GM21390 (cell line): ENCODE results near the gene UPK3A.
"Not testable (repeated sequence)": the region's sequence is repeated elsewhere in the genome, so short reads cannot be mapped to it uniquely, and the experiment has no call there.

ENCODE experiments used
- ATAC-seq: cut with Tn5 transposase; IDR thresholded peaks from one replicate; pipeline ENCODE4 v1.9.1; 2021; ENCODE audit not compliant: unreplicated experiment

The UPK3A gene

DNA sequence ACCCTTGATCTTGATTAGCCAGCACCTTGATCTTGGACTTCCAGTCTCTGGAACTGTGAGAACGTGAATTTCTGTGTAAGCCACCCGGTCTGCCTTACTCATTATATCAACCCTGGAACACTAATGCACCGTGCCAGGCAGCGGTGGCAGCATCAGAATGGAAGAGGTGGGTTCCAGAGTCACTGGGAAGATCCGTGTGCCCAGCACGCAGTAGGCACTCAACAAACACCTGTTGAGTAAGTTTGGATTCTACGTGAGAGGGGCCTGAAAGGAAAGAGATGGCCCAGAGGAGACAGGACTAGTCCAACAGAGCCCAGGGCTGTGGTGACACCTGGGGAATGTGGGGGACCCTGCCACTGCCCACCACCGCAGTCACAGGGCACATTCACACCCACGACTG is 6.6 kb upstream of the UPK3A start:
- no peak for ATAC-seq

DNA sequence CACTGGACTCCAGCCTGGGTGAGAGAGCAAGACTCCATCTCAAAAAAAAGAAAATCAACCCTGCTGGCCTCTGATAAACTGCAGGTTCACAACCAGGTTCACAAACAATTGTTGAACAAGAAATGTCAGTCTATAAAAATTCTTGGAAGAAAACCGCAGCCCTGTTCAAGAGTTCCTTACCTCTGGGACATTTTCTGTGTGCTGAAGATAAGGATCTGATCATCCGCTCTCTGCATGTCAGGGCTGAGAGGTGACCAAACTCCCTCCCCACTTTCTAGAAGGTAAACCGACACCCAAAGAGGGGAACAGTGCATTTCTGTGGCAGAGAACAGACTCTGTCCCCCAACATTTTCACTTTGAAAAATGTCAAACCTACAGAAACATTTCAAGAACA is 4.2 kb upstream of the UPK3A start:
- ATAC-seq, result no peak

DNA sequence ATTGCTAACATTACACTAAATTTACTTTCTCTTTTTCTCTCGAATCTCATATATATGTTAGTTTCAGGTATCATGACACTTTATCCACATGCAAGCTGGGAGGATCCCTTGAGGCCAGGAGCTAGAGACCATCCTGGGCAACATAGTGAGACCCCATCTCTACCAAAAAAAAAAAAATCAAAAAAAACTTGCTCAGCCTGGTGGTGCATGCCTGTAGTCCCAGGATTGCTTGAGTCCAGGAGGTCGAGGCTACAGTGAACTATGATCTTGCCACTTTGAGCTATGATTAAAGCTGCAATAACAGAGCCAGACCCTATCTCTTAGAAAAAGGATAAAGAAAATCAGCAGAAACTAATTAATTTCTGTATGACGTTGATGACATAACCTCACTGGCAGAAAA is 3.7 kb upstream of the UPK3A start:
- ATAC-seq, result no peak

DNA sequence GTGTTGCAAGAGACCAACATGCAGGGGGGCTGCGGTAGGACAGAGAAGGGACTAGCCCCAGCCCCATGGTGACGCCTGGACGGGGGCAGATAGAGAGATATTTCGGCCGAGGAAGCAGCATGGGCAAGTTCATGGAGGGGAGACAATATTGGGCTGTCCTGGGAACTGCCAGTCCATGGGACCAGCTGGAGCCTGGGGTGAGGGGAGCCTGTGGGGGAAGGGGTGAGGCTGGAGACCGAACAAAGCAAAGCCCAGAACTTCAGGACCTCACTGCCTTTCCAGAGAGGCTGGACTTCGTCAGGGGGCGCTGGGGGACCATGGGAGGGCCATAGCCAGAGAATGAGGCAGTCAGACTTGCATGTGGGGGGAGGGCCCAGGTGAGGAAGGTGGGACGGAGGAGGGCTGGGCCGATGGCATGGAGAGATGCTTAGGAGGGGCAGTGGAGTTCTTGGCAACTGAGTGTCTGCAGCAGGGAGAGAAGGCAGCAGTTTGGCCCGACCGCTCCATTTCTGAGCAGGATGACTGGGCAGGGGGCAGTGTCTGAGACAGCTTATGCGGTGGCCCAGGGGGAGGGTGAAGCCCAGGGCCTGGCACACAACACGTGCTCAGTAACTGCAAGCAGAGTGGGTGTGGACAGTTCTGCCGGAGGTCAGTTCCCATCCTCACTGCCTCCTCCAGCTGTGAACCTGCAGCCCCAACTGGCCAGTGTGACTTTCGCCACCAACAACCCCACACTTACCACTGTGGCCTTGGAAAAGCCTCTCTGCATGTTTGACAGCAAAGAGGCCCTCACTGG is 712 bp downstream of the UPK3A start:
- ATAC-seq, result no peak

GRCh38 chr22:45286854-45287551 is 2.3 kb downstream of the UPK3A start:
- no peak for ATAC-seq

DNA sequence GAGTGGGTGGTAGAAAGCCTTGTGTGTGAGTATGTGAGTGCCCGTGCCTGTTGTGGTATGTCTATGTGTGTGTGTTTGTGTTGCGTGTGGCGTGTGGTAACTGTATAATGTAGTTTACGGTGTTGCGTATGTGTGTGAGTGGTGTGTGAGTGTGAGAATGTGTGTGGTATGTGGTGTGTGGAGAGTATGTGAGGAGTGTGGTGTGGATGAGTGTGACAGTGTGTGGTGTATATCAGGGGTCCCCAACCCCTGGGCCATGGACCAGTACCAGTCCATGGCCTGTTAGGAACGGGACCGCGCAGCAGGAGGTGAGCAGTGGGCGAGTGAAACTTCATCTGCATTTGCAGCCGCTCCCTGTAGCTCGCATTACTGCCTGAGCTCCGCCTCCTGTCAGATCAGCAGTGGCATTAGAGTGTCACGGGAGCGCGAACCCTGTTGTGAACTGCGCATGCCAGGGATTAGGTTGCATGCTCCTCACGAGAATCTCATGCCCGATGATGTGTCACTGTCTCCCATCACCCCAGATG is 5.7 kb downstream of the UPK3A start:
- ATAC-seq, result no peak

GRCh38 chr22:45291061-45291930 is 6.5 kb downstream of the UPK3A start:
- no peak for ATAC-seq

DNA sequence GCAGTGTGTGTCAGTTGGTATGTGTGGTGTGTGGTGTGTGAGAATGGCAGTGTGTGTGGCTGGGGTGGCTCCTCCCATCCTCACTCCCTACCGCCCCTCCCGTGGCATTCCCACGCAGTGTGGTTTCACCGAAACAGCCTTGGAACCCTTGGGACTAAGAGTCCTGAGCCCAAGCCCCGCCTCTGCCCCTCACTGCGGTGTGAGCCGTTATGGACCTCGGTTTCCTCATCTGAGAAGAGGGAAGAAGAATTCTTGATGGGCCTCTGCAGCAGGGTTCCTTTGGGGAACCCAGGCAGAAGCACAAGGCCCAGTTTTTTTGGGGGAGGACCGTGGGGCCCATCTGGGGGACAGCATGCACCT is 7.2 kb downstream of the UPK3A start:
- no peak for ATAC-seq

GRCh38 chr22:45292731-45293442 is 8.1 kb downstream of the UPK3A start:
- ATAC-seq, result no peak

DNA sequence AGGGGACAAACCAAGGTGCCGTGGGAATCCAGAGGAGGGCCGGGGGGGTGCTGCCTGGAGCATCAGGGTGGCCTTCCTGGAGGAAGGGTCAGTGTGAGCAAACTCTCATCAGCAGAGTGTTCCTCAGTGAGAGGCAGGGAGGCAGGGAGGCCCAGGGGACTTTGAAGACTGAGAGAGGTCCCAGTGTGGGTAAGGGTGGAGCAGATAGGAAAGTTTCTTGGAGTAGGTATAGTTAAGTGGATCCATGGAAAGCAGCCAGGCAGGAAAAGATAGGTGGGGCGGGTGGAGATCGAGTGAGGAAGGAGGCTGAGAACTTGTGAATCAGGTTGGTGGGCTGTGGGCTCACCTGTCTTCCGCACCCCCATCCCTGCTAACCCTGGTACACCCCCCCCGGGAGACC is 9.3 kb downstream of the UPK3A start:
- no peak for ATAC-seq

GRCh38 chr22:45295004-45295403 is 10.3 kb downstream of the UPK3A start:
- not testable (repeated sequence) for ATAC-seq

GRCh38 chr22:45295492-45295891 is 10.7 kb downstream of the UPK3A start:
- no peak for ATAC-seq

- ATAC-seq, result no peak
Measured at GRCh38 chr22:45296628-45297297, 12.0 kb downstream of the UPK3A start.

- ATAC-seq, result no peak
Measured at GRCh38 chr22:45298934-45299505, 14.3 kb downstream of the UPK3A start.

- no peak for ATAC-seq
Measured at GRCh38 chr22:45302751-45303150, 18.0 kb downstream of the UPK3A start.

GRCh38 chr22:45303181-45303580 is 18.4 kb downstream of the UPK3A start:
- ATAC-seq, result no peak

GRCh38 chr22:45304971-45305370 is 20.2 kb downstream of the UPK3A start:
- no peak for ATAC-seq

DNA sequence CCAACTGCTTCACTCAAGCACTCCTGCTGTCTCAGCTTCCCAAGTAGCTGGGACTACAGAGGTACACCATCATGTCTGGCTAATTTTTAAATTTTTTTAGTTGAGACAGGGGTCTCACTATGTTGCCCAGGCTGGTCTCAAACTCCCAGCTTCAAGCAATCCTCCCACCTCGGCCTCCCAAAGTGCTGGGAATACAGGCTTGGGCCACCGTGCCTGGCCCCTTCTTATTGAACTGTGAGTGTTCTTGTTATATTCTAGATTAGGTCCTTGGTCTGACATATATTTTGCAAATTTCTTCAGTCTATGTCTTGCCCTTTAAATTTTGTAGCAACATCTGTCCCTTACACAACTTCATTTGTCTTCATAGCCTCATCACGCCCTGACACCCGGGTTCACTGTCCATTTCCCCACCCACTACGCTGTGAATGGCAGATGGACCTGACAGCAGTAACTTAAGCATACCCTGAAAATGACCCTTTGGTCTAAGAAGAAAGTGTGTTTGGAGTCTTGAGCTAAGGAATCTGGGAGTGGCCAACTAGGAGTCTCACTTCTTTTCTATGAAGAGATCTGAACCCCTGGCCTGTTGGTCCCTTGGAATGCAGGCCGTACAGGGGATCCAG is 20.8 kb downstream of the UPK3A start:
- ATAC-seq, result no peak

DNA sequence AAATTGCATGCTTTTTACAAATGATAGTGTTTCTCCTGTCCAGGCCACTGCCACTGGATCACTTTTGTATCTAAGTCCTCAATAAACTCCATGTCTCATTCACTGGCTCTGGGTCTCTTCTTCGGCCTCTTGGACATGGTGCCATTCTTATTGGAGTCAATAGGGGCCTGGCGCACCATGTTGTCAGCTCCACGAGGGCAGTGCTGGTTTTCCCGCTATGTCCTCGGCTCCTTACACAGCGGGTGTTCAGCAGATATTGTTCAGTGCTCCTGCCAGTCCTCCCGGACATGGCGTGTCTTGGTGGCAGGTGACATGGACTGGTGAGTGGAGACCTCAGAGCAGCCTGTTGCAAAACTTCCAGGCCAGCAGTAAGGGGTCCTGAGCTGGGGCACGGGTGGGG is 21.4 kb downstream of the UPK3A start:
- ATAC-seq, result no peak
